GM18502 (cell line): ENCODE data around the gene DNAH2.
A peak's percentile ranks its signal among the peaks of the same experiment; 100 is the strongest.
"Not testable (repeated sequence)": the region's sequence is repeated elsewhere in the genome, so short reads cannot be mapped to it uniquely, and the experiment has no call there.

Source experiments
- ATAC-seq: cut with Tn5 transposase; IDR thresholded peaks from one replicate; pipeline ENCODE4 v1.9.1; 2021; ENCODE audit warnings: mild to moderate bottlenecking; ENCODE audit not compliant: unreplicated experiment, poor library complexity

Gene DNAH2

GRCh38 chr17:7857713-7858521, 140.4 kb downstream of the DNAH2 start, which contains the start of gene CYB5D1:
TSS of gene CYB5D1 (plus strand) at chr17:7858003. CDS start at chr17:7858135, 132 bp downstream.
- ATAC-seq: peak; percentile 41

DNA sequence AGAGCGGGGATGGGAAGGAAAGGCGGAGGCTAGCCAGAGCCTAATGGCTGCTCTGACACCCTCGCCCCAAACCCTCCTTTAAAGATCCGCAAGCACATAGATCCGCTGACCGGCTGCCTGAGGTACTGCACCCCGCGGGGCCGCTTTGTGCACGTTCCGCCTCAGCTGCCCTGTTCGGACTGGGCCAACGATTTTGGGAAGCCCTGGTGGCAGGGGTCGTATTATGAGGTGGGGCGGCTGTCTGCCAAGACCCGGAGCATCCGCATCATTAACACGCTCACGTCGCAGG, 140.9 kb downstream of the DNAH2 start:
- ATAC-seq: no peak

DNA sequence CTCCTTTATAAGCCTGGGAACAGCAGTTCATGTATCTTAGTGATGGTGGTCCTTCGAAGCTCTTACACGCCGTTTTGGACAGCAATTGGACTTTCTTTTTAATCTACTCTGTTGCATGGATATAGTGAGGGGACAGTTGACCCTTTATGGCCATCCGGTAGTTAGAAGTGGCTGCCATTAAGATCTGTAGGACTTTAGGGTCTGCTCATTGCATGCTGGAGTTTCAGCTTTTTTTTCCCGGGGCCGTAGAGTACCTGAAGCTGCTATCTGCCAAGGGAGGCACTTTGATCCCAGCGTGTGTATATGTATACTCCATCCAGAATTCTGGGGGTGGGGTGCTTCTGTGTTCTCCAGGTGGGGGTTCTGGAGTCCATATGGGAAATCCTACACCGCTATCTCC, 141.5 kb downstream of the DNAH2 start:
- ATAC-seq: no peak

DNA sequence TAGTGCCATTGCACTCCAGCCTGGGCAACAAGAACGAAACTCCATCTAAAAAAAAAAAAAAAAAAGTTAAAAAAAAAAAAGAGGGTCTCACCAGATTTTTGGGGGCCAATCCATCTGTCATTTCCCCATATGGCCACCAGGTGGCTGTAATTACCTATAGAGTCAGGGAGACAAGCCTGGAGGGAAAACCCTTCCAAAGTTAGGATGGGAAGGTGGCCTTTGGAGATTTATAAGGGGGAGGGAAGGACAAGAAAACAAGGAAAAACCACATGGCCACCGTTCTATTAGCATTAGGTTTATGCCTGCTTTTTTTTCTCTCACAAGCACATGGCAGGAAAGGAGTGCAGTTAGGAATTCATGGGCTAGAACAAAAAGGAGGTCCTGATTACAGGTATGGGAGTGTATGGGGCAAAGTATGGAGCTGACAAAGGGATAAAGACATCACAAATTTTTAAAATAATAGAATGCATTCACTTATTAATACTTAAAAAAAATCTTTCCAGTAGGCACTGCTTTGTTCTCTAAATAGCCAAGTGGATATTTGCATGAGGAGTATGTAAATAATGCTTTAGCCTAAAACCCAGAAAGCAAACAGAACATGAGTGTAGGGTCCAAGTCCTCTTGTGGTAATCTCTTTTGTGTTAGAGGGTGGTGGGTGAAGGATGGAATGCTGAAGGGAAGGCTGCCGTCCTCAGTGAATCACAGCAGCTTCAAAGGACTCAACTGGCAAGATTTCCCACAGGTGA, 145.3 kb downstream of the DNAH2 start:
- ATAC-seq: no peak

- not testable (repeated sequence) for ATAC-seq
These were observed 146.8 kb downstream of the DNAH2 start for GRCh38 chr17:7864384-7864783.

- ATAC-seq: no peak
These were observed 147.6 kb downstream of the DNAH2 start for GRCh38 chr17:7864995-7865650.

DNA sequence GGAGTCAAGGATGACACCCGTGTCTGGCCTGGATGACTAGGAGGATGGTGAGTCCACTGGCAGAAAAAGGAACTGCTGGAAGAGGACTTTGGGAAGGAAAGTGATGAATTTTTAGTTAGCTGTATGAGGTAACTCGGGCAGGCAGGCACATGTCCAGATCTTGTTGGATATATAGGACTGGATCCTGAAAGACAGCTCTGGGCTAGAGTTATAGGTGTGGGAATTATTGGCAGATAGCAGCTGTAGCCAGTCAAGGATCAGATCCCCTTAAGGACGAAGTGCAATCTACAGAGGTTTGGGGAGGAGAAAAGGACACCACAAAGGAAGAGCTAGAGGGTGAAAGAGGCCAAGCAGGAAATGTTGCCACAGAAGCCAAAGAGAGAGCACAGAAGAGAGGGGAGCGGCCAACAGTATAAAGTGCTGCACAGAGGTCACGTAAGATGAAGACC, 150.4 kb downstream of the DNAH2 start:
- no peak for ATAC-seq

DNA sequence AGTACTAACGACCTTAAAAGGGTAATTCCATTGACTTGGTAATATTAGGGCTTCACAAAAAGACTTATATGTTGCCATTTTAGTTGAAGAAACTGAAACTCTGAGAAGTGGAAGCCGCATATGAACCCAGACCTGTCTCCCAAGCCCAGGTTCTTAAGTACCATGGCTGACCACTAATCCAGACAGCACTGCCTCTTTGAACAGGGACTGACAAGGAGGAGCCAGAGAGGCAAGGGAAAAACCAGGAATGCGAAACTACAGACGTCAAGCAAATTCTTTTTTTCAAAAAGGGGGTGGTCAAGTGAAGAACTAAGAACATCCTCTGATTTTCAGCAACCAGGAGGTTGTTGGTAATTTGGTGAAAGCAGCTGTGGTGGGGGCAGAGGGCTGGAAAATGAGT, 155.5 kb downstream of the DNAH2 start:
- ATAC-seq: no peak

GRCh38 chr17:7875804-7876370, 158.3 kb downstream of the DNAH2 start:
- no peak for ATAC-seq

- no peak for ATAC-seq
These were observed 160.7 kb downstream of the DNAH2 start for GRCh38 chr17:7878234-7878633.

GRCh38 chr17:7880076-7880868, 162.7 kb downstream of the DNAH2 start:
- no peak for ATAC-seq

- ATAC-seq: no peak
These were observed 163.9 kb downstream of the DNAH2 start for GRCh38 chr17:7881276-7882054.

GRCh38 chr17:7882068-7882467, 164.5 kb downstream of the DNAH2 start:
- ATAC-seq: no peak

- ATAC-seq: no peak
These were observed 165.1 kb downstream of the DNAH2 start for GRCh38 chr17:7882629-7883028.
